ENCODE data around the gene KRTAP10-8. TPM values are rescaled to one million over a fixed set of nuclear protein-coding genes. Genes with fewer than 3 reads are reported as not detected.
"Not testable (repeated sequence)": the region's sequence is repeated elsewhere in the genome, so short reads cannot be mapped to it uniquely, and the experiment has no call there.

KRTAP10-8 gene
- total RNA-seq, 1 donor from 2014 or later = not detected

DNA sequence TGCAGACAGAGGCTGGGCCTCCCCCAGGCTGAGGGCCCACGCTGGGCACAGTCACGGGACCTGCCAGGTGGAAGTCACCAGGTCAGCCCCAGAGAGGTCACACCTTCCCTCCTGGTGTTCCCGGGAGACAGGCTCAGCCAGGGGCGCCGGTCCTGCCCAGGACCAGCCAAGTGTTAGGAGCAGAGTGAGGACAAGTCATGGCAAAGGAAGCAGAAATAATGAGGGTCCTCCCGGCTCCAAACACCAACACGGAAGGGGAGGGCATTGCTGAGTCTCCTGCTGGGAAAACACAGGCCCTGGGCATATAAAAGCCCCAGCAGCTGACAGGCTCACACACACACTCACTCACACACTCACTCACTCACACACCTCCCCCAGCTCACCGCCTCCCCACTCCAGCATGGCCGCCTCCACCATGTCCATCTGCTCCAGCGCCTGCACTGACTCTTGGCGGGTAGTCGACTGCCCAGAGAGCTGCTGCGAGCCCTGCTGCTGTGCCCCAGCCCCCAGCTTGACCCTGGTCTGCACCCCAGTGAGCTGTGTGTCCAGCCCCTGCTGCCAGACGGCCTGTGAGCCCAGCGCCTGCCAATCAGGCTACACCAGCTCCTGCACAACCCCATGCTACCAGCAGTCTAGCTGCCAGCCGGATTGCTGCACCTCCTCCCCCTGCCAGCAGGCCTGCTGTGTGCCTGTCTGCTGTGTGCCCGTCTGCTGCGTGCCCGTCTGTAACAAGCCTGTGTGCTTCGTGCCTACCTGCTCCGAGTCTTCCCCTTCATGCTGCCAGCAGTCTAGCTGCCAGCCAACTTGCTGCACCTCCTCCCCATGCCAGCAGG is 25.4 kb downstream of the KRTAP10-8 start, which contains the start of gene KRTAP10-10:
Gene KRTAP10-10, plus strand, starts transcription at position 339 of the 833 bp plus-strand sequence. Its CDS starts 62 bp downstream, at position 401.
- Mint-ChIP-seq H3K27me3 (ENCODE audit: unreplicated experiment) (peaks cover 5% of the 10 kb centered on the region), H3K4me1 (ENCODE audit: unreplicated experiment) (no peaks in the 10 kb centered on the region), H3K36me3 (ENCODE audit: low read depth, unreplicated experiment) (peaks cover under 1% of the 10 kb centered on the region), H3K4me3 (ENCODE audit: unreplicated experiment) (no peak within 1 kb of the TSS), H3K27ac (ENCODE audit: unreplicated experiment) (no peak within 1 kb of the TSS), H3K9me3 (ENCODE audit: unreplicated experiment) (no peaks in the 10 kb centered on the region)
- no peak for DNase-seq (ENCODE audit: low spot score)
- TF ChIP-seq, protein P1, sequence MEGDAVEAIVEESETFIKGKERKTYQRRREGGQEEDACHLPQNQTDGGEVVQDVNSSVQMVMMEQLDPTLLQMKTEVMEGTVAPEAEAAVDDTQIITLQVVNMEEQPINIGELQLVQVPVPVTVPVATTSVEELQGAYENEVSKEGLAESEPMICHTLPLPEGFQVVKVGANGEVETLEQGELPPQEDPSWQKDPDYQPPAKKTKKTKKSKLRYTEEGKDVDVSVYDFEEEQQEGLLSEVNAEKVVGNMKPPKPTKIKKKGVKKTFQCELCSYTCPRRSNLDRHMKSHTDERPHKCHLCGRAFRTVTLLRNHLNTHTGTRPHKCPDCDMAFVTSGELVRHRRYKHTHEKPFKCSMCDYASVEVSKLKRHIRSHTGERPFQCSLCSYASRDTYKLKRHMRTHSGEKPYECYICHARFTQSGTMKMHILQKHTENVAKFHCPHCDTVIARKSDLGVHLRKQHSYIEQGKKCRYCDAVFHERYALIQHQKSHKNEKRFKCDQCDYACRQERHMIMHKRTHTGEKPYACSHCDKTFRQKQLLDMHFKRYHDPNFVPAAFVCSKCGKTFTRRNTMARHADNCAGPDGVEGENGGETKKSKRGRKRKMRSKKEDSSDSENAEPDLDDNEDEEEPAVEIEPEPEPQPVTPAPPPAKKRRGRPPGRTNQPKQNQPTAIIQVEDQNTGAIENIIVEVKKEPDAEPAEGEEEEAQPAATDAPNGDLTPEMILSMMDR (IDR thresholded peaks at IDR 0.05; ENCODE audit: unreplicated experiment) = no peak

DNA sequence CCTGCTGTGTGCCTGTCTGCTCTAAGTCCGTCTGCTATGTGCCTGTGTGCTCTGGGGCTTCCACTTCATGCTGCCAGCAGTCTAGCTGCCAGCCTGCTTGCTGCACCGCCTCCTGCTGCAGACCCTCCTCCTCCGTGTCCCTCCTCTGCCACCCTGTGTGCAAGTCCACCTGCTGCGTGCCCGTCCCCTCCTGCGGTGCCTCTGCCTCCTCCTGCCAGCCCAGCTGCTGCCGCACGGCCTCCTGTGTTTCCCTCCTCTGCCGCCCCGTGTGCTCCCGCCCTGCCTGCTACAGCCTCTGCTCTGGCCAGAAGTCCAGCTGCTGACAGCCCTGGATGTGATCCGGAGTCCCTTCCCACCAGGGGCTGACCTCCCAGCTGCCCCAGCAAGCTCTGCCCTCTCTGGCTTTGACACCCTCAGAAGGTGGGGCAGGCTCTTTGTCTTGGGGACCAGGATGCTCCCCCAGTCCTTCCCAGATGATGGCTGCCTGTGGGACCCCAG is 26.0 kb downstream of the KRTAP10-8 start:
- not testable (repeated sequence) for H3K9me3 Mint-ChIP-seq (ENCODE audit: unreplicated experiment); H3K4me1 Mint-ChIP-seq (ENCODE audit: unreplicated experiment); H3K36me3 Mint-ChIP-seq (ENCODE audit: low read depth, unreplicated experiment); H3K27ac Mint-ChIP-seq (ENCODE audit: unreplicated experiment); DNase-seq (ENCODE audit: low spot score); H3K27me3 Mint-ChIP-seq (ENCODE audit: unreplicated experiment); H3K4me3 Mint-ChIP-seq (ENCODE audit: unreplicated experiment)

DNA sequence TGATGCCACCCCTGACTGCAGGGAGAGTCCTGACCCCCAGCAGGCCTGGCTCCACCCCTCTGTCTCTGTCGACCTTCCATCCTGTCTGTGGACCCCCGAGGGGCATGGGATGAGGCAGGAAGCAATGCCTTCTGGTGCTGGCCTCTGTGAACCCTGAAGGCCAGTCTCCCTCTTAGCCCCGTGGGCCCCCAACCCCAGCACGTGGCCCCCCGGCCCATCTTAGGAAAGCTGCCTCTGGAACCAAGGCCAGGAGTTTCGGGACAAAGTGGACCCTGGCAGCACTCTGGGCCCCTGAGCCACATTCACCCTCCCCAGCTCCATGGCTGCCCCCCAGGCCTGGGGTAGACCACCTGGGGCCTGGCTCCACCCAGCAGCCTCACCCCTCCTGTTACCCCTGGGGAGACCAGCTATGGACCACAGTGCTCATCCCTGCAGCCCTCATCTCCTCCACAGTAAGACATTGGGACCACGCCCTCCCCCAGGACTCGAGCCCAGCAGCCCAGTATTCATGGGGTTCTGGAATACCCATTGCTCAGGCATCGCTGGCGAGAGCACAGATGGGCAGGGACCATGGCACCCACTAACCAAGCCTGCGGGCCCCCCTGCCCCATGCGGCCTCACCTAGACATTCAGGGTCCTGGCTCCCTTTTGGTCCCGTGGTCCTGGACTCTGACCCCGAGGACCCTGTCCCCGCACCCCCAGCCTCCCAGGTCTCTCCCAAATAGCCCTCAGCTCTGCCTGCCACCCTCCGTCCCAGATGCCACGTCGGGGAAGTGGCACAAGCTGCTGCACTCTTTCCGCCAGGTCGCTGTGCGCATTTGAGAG is 26.8 kb downstream of the KRTAP10-8 start:
- not testable (repeated sequence) for H3K4me1 Mint-ChIP-seq (ENCODE audit: unreplicated experiment); H3K4me3 Mint-ChIP-seq (ENCODE audit: unreplicated experiment); H3K9me3 Mint-ChIP-seq (ENCODE audit: unreplicated experiment); DNase-seq (ENCODE audit: low spot score); H3K27ac Mint-ChIP-seq (ENCODE audit: unreplicated experiment); H3K27me3 Mint-ChIP-seq (ENCODE audit: unreplicated experiment); H3K36me3 Mint-ChIP-seq (ENCODE audit: low read depth, unreplicated experiment)

DNA sequence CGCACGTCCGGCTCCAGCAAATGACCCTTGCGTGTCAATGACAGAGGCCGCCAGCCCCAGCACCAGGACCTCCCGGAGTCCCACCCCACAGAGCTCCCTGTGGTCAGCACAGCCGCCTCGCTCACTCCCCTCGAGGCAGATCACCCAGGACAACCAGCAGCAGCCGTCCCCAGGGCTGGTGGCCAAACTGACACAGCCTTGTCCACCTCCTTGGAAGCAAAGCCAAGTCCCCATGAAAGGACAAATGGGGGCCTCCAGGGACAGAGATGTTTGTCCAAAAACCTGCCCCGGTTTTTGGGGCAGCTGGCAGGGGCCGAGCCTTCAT is 27.4 kb downstream of the KRTAP10-8 start:
- H3K27me3 Mint-ChIP-seq (ENCODE audit: unreplicated experiment) = peaks cover 5% of the 10 kb centered on the region
- TF ChIP-seq, protein P1 (IDR thresholded peaks at IDR 0.05; ENCODE audit: unreplicated experiment) = no peak
- no peaks in the 10 kb centered on the region for H3K4me1 Mint-ChIP-seq (ENCODE audit: unreplicated experiment)
- no peak overlapping the region for H3K4me3 Mint-ChIP-seq (ENCODE audit: unreplicated experiment)
- DNase-seq (ENCODE audit: low spot score) = no peak
- H3K9me3 Mint-ChIP-seq (ENCODE audit: unreplicated experiment) = no peaks in the 10 kb centered on the region
- H3K27ac Mint-ChIP-seq (ENCODE audit: unreplicated experiment) = no peak overlapping the region
- no peaks in the 10 kb centered on the region for H3K36me3 Mint-ChIP-seq (ENCODE audit: low read depth, unreplicated experiment)

DNA sequence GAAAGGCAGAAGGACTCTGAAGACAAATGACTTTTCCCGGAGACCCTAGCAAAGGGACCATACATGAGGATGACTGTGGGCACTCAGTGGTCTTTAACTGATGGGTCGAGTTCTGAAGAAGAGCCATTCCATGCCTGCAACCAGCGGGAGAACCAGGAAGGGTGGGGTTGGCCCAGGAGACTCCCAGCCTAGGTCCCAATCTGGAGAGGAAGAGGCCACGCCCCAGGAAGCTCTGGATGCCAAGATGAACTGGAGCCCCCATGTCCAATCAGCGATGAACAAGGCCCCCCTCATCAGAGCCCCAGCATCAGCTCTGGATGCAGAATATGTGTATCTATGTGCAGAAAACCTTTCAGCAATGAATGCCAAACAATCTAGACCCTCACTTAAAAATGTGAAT is 28.9 kb downstream of the KRTAP10-8 start:
- H3K27me3 Mint-ChIP-seq (ENCODE audit: unreplicated experiment) = peaks cover 5% of the 10 kb centered on the region
- H3K36me3 Mint-ChIP-seq (ENCODE audit: low read depth, unreplicated experiment) = no peaks in the 10 kb centered on the region
- no peak overlapping the region for H3K4me3 Mint-ChIP-seq (ENCODE audit: unreplicated experiment)
- TF ChIP-seq, protein P1 (IDR thresholded peaks at IDR 0.05; ENCODE audit: unreplicated experiment) = no peak
- H3K9me3 Mint-ChIP-seq (ENCODE audit: unreplicated experiment) = no peaks in the 10 kb centered on the region
- no peaks in the 10 kb centered on the region for H3K4me1 Mint-ChIP-seq (ENCODE audit: unreplicated experiment)
- DNase-seq (ENCODE audit: low spot score) = no peak
- no peak overlapping the region for H3K27ac Mint-ChIP-seq (ENCODE audit: unreplicated experiment)
